OCI-LY3 (cell line): ENCODE data around the gene C14orf132.

Source experiments
- CTCF ChIP-seq: fragments of 200-600, 300-600 bp; sonication (generic); IDR thresholded peaks from 2 replicates; pipeline ENCODE4 v1.5.1; 2014; ENCODE audit warnings: antibody characterized with exemption, low read length, low read depth
- EZH2phosphoT487 ChIP-seq: fragments of 200-600 bp; shearing (Covaris generic); IDR thresholded peaks from 2 replicates; pipeline ENCODE4 v1.6.1; 2018; ENCODE audit warnings: antibody characterized with exemption, mixed run types, low read depth

- TF ChIP-seq CTCF: no peak
- TF ChIP-seq EZH2phosphoT487: no peak
Measured at GRCh38 chr14:96064866-96065265, 25.7 kb downstream of the C14orf132 start.
